Measurements from ENCODE around the gene SDHB.

The SDHB gene

DNA sequence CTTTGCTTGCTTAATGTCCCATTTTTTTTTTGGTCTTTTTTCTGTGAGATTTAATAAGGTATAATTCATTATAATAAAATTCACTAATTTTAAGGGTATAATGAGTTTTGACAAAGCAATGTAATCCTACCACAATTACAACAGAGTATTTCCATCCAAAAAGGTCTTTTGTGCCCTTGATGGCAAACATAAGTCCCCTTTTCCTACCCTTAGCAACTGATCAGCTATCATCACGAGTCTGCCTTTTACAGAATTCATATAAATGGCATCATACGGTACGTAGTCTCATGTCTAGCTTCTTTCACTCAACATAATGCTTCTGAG is 7.5 kb downstream of the SDHB start:
- no peak for DNase-seq

DNA sequence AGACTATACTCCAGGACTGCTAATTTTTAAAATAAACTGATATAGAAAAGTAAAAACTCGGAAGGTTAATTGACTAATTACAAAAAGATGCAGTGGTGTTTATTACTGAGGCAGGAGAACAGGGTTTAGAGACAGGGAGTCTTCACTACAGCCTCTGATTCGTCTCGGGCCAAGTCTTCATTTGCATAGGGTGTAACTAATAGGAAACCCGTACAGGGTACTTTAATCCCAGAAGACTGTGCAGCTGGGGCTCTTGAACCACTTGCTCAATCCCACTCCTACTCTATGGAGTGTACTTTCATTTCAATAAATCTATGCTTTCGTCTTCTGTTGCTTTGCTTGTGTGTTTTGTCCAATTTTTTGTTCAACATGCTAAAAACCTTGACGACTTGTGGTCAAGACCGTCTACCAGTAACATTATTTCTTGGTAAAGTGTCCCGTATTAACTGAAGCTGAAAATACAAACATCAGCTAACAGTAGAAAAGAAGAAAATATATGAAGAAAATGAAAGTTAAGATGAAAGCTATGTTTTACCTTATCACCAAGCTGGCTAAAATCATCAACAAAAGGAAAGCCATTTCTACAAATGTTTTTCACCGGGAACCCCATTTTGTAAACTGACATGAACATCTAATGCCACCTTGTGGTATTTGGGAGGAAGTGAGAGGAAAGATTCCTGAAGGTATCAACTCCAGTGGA is 8.0 kb downstream of the SDHB start:
- peak in 2 of 58 donors; percentile 55 to 64 for DNase-seq

DNA sequence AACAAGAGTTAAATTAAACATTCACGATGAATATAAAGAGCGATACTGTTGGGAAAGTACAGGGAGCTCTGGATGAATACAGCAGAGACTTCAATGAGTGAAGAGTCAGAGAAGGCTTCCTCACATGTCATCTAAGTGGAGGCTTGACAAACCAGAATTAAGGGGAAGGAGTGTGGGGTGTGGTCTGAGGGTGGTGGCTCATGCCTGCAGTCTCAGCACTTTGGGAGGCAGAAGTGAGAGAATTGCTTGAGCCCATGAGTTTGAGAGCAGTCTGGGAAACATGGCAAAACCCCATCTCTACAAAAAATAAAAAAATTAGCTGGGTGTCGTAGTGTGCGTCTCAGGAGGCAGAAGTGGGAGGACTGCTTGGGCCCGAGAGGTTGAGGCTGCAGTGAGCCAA is 8.7 kb downstream of the SDHB start:
- DNase-seq = no peak

DNA sequence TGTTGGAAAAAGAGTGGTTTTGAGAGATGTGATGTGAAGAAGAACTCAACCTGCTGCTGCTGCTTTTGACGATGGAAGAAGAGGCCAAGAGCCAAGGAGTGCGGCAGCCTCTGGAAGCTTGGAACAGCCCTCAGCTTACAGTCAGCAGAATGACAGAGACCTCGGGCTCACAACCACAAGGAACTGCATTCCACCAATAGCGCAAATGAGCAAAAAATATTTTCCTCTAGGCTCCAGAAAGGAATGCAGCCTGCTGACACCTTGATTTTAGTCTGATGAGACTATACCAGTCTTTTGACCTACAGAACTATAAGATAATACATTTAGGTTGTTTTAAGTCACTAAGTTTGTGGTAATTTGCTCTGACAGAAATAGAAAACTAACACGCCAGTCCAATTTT is 10.2 kb downstream of the SDHB start:
- no peak for DNase-seq

DNA sequence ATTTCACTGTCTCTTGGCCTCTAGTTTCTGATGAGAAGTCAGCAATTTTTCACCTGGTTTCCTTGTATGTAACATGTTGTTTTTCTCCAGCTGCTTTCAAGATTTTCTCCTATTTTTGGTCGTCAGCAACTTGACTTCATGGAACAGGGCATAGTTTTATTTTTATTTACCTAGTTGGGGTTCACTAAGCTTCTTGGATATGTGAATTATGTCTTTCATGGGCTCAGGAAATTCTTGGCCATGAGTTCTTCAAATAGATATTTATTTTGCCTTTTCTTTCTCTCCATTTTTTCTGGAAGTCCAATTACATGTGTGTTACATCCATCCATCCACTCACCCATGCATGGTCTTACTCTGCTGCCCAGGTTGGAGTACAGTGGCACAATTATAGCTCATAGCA is 13.7 kb downstream of the SDHB start:
- no peak for DNase-seq

DNA sequence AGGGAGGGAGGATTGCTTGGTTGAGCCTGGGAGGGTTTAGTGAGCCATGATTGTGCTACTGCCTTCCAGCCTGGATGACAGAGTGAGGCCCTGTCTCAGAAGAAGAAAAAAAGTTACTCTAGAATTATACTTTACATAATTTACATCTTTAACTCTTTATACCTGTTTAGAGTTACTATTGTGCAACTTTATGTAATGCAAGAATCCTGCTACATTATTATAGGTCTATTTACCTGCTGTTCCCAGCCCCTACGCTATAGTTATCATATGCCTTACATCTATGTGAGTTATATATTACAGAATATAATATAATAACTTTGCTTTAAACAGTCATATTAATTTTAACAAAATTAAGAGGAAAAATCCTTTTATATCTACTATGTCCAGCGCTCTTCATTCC is 14.3 kb downstream of the SDHB start:
- no peak for DNase-seq

DNA sequence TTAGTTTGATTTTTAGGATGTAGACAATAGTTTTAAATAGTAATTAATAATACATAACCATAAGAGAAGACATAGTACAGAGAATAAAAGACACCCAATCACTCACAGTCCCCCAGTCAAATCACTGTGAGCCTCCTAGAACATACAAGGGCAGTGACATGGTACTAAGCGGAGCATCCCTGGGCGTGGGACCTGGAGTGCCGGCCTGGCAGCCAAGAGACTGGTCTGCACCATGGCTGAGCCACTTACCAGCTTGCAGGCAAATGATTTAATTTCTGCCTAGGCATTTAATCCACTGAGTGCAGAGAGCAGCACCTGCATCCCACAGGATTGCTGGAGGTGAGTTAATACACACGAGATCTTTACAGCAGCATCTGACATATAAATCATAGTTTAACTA is 20.4 kb downstream of the SDHB start:
- no peak for DNase-seq

DNA sequence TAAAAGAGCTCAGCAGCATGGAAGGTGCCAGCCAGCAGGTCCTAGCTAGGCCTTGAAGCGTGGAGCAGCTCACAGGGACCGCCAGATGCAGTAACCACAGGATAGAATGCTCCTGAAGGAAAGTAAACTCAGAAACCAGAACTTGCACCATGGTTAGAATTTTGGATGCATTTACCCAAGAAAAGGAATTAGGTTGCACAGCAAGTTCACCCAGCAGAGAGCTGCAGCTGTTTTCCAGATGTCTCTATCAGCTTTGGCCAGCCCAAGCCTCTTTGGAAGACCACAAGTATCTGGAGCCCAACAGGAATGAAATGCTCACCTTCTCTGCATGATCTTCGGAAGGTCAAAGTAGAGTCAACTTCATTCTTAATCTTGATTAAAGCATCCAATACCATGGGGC is 21.1 kb downstream of the SDHB start:
- DNase-seq = no peak

DNA sequence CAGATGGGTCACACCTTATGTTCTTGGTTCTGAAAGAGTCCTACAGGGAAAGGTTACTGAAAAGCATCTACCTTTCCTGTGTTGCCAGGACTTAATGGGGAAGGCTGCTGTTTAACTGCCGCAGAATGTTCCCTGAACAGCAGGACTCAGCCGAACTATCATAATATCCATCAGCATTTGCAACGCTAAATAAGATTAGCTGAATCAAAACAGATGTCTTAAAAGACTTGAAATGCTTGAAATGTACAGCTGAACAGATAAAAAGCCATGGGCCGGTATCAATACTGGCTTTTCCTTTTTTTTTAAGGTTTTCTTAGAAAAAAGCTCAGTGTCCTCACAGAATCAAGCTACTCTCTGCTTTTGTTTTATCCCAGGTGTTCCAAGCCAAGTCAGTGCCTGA is 22.4 kb downstream of the SDHB start:
- DNase-seq = no peak

DNA sequence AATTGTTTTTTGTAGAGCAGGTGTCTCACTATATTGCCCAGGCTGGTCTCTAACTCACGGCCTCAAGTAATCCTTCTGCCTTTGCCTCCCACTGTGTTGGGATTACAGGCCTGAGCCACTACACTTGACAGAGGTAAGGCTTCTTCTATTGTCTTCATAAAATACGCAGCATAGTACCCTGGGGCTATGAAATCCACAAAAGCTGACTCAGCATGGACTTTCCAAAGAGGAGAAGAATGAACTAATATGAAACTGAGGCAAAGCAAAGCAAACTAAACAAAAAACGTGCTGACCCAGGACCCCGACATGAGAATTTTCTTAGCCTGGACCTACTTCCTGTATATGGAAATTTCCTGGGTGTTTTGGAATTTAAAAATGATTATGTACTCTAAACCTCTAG is 23.6 kb downstream of the SDHB start:
- DNase-seq = no peak

DNA sequence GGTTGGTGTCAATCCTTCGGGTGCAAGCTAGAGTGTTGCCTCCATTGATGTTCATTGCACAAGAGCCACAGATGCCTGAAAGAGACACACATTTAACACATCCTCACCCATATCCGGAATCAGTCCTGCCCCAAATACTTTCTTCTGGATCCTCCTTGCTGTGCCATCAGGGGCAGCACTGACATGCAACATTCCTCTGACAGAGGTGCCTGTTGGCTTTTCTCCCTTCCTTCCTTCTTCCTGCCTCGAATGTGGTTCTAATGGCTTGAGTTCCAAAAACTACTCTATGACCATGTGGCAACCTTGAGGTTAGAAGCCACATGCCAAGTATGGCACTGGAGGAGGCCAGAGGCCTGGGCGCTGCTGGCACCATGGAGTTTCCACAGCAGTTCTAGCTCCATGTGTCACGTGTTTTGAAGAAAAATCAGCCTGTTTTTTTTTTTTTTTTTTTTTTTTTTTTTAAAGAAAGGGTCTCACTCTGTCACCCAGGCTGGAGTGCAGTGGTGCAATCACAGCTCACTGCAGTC is 25.1 kb downstream of the SDHB start:
- DNase-seq = no peak

DNA sequence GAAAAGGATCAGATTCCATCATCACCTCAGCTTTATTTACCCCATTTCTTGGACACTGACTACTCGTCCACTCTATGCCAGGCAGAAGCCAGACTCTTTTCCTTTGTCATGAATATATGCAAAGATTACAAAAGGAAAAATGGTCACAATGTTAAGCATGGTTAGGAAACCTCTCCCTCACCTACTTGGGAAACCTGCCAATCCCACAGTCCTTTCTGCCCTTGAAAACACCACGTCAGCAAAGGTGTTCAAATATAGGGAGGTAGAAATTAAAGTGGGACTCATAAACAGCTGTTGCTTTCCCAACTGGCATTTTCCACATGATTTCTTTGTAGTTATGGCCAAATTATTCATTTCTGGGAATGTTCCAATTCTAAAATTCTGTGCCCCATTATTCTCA is 25.9 kb downstream of the SDHB start:
- no peak for DNase-seq

DNA sequence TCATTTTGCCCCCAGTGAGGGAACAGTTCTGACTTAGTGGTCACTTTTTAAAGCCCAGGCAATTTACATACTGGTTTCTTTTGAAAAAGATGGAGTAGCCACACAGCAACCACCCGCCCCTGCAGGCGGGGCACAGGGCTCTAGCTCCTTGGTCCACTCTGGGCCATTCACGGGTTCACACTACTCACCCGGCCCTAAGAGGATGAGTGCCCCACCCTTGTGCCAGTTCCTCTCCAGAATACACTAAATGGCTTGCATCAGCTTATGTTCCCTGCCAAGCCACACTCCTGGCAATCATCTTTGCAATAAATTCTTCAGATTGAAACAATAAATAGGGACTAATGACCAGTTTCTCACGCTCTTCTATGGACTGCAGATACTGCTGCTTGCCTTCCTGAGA is 26.4 kb downstream of the SDHB start:
- no peak for DNase-seq

DNA sequence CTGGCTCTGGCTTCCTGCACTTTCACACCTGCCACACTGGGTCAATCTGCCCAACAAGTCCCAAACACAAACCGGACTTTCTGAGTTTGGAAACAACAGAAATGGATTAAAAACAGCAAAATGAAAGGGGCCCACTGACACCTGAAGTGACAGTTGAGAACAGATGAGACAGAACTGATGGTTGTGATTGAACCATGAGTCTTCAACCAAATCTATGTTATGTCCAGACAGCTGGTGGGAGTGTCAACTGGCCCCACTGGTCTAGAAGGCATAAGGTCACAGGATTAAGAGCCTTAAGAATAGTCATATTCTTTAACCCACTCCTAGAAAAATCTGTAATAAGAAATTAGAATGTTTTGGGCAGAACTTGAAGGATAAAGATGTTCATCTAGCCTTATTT is 29.1 kb downstream of the SDHB start:
- DNase-seq = no peak

DNA sequence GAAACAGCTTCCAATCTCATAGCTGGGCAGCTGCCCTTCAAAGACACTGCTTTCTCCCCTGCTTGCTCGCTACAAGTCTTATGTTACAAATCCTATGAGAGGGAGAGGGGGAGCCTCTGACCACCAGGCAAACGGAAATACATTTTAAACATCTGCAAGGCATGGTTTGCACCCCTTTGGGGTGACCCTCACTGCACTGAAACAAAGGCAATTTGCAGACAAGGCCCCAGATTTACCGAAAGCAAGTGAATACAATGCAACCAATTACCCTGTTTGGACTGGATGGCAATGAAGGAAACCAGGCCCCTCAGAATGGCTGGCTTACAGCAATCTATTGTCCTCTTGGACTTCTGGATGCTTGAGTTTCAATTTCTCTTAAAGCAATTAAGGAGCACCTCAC is 30.3 kb downstream of the SDHB start:
- DNase-seq = no peak

DNA sequence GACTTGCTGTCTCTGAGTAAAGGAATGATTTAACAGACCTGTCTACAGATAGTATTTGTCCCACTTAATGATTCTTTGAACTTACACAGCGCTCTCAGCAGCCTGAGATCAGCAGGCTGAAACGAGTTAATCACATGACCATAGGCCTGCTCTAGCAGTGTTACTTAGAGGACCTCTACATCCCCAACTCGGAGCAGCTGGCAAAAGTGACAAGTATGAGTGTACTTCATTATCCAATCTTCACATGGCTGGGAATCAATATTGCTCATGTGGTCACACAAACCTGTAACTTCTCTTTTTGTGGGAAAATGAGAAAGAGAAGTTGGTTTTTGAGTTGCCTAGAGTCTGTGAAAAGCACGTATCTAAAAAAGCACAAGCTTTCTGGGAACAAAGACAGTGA is 30.7 kb downstream of the SDHB start:
- DNase-seq = no peak

DNA sequence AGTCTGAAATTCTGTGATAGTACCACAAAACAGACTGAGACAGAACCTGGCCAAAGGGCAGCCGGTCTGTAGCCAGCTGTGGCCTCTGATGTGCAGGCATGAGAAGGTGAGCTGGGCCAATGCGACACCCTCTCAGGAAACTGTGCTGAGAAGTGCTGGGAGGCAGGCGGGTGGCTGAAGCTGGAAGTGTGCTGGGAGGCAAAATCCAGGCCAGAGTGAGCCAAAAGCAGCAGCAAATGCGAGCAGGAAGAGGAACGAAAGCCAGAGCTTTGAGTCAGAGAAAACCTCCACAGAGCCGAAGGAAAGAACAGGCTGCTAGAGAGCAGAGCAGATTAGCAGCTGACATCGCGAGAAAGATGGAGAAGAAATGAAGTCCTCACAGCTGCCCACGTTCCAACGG is 31.9 kb downstream of the SDHB start:
- peak in 3 of 58 donors; percentile 12 to 25 (median 22) for DNase-seq

DNA sequence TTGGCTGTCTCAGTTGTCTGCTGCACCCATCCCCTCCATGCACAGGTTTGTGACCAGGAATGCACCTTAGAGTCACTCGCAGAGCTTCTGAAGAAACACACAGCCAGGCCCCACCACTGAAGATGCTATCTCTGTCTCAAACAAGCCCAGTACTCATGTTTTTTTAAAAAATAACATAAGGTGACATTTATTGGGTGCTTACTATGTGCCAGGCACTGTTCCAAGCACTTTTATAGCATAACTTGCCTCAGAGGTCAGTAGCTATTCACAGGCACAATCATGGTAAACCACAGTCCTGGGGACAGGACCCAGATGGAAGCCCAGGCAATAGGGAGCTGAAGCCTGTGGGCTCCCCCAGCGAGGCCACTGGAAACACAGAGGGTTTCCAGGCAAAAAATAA is 33.3 kb downstream of the SDHB start:
- DNase-seq = no peak

DNA sequence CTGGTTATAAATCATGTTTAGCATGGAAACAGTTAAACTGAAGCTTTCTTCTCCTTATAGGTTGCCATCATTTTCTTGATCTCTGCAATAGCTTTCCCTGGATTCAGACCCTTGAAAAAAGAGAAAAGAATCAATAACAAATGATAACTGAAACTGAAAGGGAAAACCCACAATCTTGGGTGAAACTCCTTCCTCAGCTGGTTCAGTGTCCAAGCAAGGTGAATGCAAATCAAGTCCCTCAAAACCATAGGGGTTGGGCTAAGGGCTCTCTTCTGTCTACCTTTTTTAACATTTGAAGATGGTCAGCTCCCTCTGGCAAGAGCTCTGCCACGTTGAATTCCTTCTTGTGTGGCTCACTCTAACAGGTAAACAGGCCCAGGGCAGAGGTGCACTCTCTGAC is 35.0 kb downstream of the SDHB start:
- no peak for DNase-seq

DNA sequence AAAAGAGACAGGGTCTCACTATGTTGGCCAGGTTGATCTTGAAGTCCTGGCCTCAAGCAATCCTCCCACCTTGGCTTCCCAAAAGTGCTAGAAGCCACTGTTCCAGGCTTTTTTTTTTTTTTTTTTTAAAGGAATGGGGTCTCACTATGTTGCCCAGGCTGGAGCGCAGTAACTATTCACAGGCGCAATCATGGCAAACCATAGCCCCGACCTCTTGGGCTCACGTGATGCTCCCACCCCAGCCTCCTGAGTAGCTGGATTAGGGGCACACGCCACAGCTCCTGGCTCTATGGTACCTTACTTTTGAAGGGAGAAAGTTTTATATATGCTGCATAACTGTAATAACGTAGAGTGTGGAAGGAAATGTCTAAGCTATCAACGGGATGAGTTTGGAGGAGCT is 36.4 kb downstream of the SDHB start:
- no peak for DNase-seq

DNA sequence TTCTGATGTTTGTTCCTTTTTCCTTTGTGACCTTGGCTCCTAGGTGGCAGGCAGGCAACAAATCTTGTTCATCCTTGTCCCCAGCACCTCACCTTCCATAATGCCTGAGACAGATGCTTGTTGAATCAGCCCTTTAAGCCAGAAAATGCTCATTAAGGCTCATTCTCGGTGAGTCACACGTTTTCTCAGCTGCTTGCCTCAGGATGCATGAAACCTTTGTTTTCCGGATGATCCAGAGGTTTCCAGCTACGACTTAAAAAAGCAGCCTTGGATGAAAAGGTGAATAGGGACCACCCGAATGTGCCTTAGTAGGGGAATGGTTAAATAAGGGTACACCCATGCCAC is 37.5 kb downstream of the SDHB start:
- no peak for DNase-seq

DNA sequence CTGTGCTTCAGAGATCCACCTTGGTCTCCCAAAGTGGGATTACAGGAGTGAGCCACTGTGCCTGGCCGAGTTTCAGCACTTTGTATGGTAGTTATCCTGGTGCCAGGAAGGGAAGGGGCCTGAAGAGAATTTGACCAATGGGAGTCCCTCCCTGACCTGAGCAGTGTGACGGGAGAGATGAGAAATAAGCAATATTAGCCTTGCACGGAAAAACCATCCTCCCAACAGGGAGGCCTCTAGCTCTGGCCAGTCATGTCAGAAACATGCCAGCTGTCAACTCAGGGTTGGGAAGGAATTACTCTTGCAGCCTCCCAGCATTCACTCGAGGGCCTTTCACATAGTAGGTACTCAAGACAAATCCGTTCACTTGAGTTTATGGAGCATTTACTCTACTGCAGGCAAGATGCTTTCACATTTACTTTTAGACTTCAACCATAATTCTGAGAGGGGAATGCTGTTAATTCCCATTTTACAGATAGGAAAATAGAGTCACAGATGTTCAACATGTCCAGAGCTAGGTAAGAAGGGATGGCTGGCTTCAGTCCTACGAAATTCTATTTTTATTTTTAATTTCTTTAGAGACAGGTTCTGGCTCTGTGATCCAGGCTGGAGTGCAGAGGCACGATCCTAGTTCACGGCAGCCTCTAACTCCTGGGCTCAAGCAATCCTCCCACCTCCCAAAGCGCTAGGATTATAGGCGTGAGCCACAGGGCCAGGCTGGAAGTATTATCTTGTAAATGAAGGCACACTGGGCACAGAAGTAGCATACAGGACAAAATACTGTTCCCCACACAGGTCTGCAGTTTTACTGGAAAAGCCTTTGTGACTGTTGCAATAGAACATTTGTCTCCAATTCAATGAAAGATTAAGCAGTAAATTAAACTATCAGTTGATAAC is 38.9 kb downstream of the SDHB start:
- DNase-seq = no peak
